Calu3 (cell line): ENCODE data around the gene APOBEC3G. TPM values are rescaled to one million over a fixed set of nuclear protein-coding genes. Genes with fewer than 3 reads are reported as not detected.
"Not testable (repeated sequence)": the region's sequence is repeated elsewhere in the genome, so short reads cannot be mapped to it uniquely, and the experiment has no call there.

ENCODE experiments used
- Bru-seq: library from RNA; stranded (reverse); fragments of 400-500 nt; gene quantifications from one replicate; lab custom pipeline; 2021; lab: Mats Ljungman, UMichigan
- BruChase-seq, 2 experiments: library from RNA; stranded (reverse); fragments of 400-500 nt; gene quantifications; one replicate each; lab custom pipeline; 2021; lab: Mats Ljungman, UMichigan
- BruUV-seq: library from RNA; stranded (reverse); fragments of 400-500 nt; replicated peaks from 2 replicates; lab custom pipeline; 2021; lab: Mats Ljungman, UMichigan
- CTCF ChIA-PET: fragments of 300-600 bp; sonication (Branson Sonifier 250); formaldehyde crosslinking; loops from one replicate; lab custom pipeline; 2022; ENCODE audit warnings: antibody characterized with exemption; lab: Charles Lee
- DNase-seq: peaks from one replicate; pipeline ENCODE4 v3.0.0; 2022
- H3K27ac Mint-ChIP-seq: one replicate; pipeline ENCODE4 v1.8.0; 2022; ENCODE audit warnings: mixed read lengths; ENCODE audit not compliant: unreplicated experiment
- H3K27me3 Mint-ChIP-seq: one replicate; pipeline ENCODE4 v1.8.0; 2022; ENCODE audit warnings: mixed read lengths; ENCODE audit not compliant: unreplicated experiment
- H3K36me3 Mint-ChIP-seq: one replicate; pipeline ENCODE4 v1.8.0; 2022; ENCODE audit warnings: mild to moderate bottlenecking, moderate library complexity, mixed read lengths; ENCODE audit not compliant: insufficient read depth, unreplicated experiment
- H3K4me1 Mint-ChIP-seq: one replicate; pipeline ENCODE4 v1.8.0; 2022; ENCODE audit warnings: mild to moderate bottlenecking, low read depth, mixed read lengths; ENCODE audit not compliant: unreplicated experiment
- H3K4me3 Mint-ChIP-seq: one replicate; pipeline ENCODE4 v1.8.0; 2022; ENCODE audit warnings: mild to moderate bottlenecking, low read depth, moderate library complexity, mixed read lengths; ENCODE audit not compliant: unreplicated experiment
- H3K9me3 Mint-ChIP-seq: one replicate; pipeline ENCODE4 v1.8.0; 2022; ENCODE audit warnings: low read depth, mixed read lengths; ENCODE audit not compliant: unreplicated experiment
- CTCF ChIP-seq: fragments of 200-600 bp; IDR thresholded peaks from one replicate; pipeline ENCODE4 v1.8.0; 2022; ENCODE audit warnings: antibody characterized with exemption; ENCODE audit not compliant: unreplicated experiment
- intact Hi-C: fragments of 100-400 bp; cut with micrococcal nuclease; formaldehyde crosslinking; loops from one replicate; pipeline ENCODE4 v1.10.0; 2022; ENCODE audit not compliant: unreplicated experiment
- long read RNA-seq: library from polyadenylated mRNA; stranded (forward); transcript quantifications from one replicate; pipeline ENCODE4 v2.0.0, GENCODE V29; 2022
- total RNA-seq: library from RNA; stranded (reverse); gene quantifications from 2 replicates; pipeline ENCODE4 v1.2.3, GENCODE V29; 2022

APOBEC3G gene
- total RNA-seq (12.3 and 16.1 TPM in 2 replicates), Bru-seq, nascent RNA (percentile 49 among the genes with signal in this experiment), BruChase-seq, experiment 1, labeled RNA remaining after a 6-hour chase (percentile 55 among the genes with signal in this experiment), BruChase-seq, experiment 2, labeled RNA remaining after a 2-hour chase (percentile 52 among the genes with signal in this experiment)
- long read RNA-seq, transcript APOBEC3G-201 (8 exons, 1,834 nt) = major isoform, 18 of 63 reads
- long read RNA-seq, partial matches to known transcripts = 44 of 63 reads
- long read RNA-seq, other reads (novel, unspliced or antisense) = 1 of 63 reads

DNA sequence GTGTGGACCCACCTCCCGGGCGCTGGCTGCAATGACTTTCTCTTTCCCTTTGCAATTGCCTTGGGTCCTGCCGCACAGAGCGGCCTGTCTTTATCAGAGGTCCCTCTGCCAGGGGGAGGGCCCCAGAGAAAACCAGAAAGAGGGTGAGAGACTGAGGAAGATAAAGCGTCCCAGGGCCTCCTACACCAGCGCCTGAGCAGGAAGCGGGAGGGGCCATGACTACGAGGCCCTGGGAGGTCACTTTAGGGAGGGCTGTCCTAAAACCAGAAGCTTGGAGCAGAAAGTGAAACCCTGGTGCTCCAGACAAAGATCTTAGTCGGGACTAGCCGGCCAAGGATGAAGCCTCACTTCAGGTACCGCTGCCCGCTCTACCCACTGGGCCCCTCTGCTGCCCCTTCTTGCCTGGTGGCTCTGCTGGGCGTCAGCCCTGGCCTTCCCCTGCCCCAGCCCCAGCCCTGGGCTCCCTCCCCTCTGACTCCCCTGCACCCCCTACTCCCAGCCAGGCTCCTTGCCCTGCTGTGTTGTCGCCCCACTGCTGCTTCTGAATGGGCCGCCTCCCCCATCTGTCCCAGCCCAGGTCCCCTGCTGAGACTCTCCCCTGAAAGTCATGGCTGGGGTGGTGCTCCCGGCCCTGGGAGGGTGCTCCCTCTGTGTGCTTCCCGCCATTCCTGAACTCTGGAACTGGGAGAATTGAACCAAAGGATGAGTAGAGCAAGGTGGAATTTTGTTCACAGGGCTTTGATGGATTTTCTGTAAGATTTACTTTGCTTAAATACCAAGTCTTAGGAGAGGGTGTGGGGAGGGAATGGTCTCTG lies at the start of gene APOBEC3G:
Gene APOBEC3G, plus strand, starts transcription at position 250 of the 815 bp plus-strand sequence. Its CDS starts 87 bp downstream, at position 337.
- H3K4me3 Mint-ChIP-seq = peak within 1 kb of the TSS; percentile 66
- H3K36me3 Mint-ChIP-seq, H3K9me3 Mint-ChIP-seq, CTCF ChIA-PET, BruUV-seq, H3K4me1 Mint-ChIP-seq, H3K27me3 Mint-ChIP-seq, intact Hi-C loops: not testable (repeated sequence)
- H3K27ac Mint-ChIP-seq = peak within 1 kb of the TSS; percentile 69
- peak; percentile 36 for DNase-seq

DNA sequence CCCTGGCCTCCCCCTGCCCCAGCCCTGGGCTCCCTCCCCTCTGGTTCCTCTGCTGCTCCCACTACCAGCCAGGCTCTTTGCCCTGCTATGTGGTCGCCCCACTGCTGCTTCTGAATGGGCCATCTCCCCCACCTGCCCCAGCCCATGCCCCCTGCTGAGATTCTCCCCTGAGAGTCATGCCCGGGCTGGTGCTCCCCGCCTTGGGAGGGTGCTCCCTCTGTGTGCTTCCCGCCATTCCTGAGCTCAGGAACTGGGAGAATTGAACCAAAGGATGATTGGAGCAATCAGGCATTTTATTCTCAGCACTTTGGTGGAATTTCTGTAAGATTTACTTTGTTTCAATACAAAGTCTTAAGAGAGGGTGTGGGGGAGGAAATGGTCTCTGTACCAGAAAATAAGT lies 49.4 kb upstream of the APOBEC3G start:
- intact Hi-C loops = no loop called here
- Mint-ChIP-seq H3K4me3 (no peak overlapping the region), H3K27ac (no peak overlapping the region), H3K36me3 (no peaks in the 10 kb centered on the region), H3K4me1 (no peaks in the 10 kb centered on the region), H3K9me3 (no peaks in the 10 kb centered on the region), H3K27me3 (no peaks in the 10 kb centered on the region)
- no peak for TF ChIP-seq CTCF
- CTCF ChIA-PET = no interaction called here
- BruUV-seq = no TSS peak
- no peak for DNase-seq

DNA sequence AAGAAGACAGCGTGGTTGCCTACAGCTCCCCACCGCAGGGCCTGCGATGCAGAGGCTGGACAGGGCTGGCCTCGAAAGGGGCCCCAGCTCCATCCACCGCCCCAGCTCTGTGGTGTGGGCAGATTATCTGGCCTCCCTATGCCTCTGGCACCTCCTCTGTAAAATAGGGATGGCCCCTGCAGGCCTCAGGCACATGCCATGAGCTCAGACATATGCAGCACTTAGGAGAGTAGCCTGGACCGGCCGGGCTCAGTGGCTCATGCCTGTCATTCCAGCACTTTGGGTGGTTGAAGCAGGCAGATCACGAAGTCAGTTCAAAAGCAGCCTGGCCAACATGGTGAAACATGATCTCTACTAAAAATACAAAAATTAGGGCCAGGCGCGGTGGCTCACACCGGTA lies 48.8 kb upstream of the APOBEC3G start:
- Mint-ChIP-seq H3K4me3 (no peak overlapping the region), H3K27ac (no peak overlapping the region), H3K9me3 (no peaks in the 10 kb centered on the region), H3K4me1 (no peaks in the 10 kb centered on the region), H3K27me3 (no peaks in the 10 kb centered on the region), H3K36me3 (no peaks in the 10 kb centered on the region)
- no TSS peak for BruUV-seq
- no peak for TF ChIP-seq CTCF
- CTCF ChIA-PET = no interaction called here
- DNase-seq = no peak
- intact Hi-C loops = no loop called here

DNA sequence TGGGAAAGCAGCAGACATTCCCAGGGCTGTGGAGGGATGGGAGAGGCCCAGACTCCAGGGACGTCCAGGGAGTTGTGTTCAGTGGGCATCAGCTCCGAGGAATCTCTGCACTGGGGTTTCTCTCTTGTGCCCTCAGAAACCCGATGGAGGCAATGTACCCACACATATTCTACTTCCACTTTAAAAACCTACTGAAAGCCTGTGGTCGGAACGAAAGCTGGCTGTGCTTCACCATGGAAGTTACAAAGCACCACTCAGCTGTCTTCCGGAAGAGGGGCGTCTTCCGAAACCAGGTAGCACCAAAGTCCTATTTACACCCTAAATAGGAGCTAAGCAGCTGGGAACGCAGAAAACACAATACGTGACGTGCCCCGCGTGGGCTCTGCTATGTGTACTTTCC lies 47.8 kb upstream of the APOBEC3G start:
- no peaks in the 10 kb centered on the region for H3K9me3 Mint-ChIP-seq
- no peak overlapping the region for H3K27ac Mint-ChIP-seq
- no peaks in the 10 kb centered on the region for H3K36me3 Mint-ChIP-seq
- DNase-seq = no peak
- intact Hi-C loops = no loop called here
- no peak overlapping the region for H3K4me3 Mint-ChIP-seq
- H3K27me3 Mint-ChIP-seq = no peaks in the 10 kb centered on the region
- H3K4me1 Mint-ChIP-seq = no peaks in the 10 kb centered on the region
- no peak for TF ChIP-seq CTCF
- CTCF ChIA-PET = interaction anchor here (0.6 kb wide), 1 partner anchor 26 kb away, joined by 6 read pairs; no protein-coding TSS in a partner anchor
- no TSS peak for BruUV-seq
